ENCODE measurements around the gene KCNJ13. TPM values are rescaled to one million over a fixed set of nuclear protein-coding genes. Genes with fewer than 3 reads are reported as not detected.

Gene KCNJ13
- total RNA-seq, 1 experiment from 2014 or later: not detected

- H3K36me3 ChIP-seq (ENCODE audit: insufficient read depth, low read length, poor library complexity, severe bottlenecking): peaks cover 60% of the 10 kb centered on the region
- POLR2A ChIA-PET (ENCODE audit: low non-redundant PET): interaction anchor here (0.7 kb wide), 1 partner anchor 22 kb away, joined by 3 read pairs; no protein-coding TSS in a partner anchor
- no peaks in the 10 kb centered on the region for H3K27me3 ChIP-seq (replicated peaks; ENCODE audit: insufficient read depth, low read depth, low read length, poor library complexity)
- intact Hi-C loops (cut with micrococcal nuclease; ENCODE audit: unreplicated experiment): no loop called here
- H3K4me3 ChIP-seq (ENCODE audit: low read depth, low read length, poor library complexity, severe bottlenecking): no peak overlapping the region
- no peak for TF ChIP-seq CTCF (conservative IDR thresholded peaks at IDR 0.05; ENCODE audit: low read depth, low read length)
- no peak for TF ChIP-seq EZH2 (IDR thresholded peaks at IDR 0.05; ENCODE audit: borderline replicate concordance, low read depth, low read length, poor library complexity, severe bottlenecking)
- H3K27ac ChIP-seq (ENCODE audit: low read depth, low read length, poor library complexity, severe bottlenecking): peak overlapping the region; percentile 61
- no TSS peak for BruUV-seq (replicated peaks)
- CTCF ChIA-PET: no interaction called here
- peak; percentile 12 for DNase-seq (ENCODE audit: low spot score)
- no peaks in the 10 kb centered on the region for H3K9me3 ChIP-seq (ENCODE audit: low read depth, low read length, poor library complexity, severe bottlenecking)
- no peaks in the 10 kb centered on the region for H3K4me1 ChIP-seq (ENCODE audit: insufficient read depth, low read length, poor library complexity, severe bottlenecking)
Measured at GRCh38 chr2:232795920-232796319, 19.6 kb upstream of the KCNJ13 start.

DNA sequence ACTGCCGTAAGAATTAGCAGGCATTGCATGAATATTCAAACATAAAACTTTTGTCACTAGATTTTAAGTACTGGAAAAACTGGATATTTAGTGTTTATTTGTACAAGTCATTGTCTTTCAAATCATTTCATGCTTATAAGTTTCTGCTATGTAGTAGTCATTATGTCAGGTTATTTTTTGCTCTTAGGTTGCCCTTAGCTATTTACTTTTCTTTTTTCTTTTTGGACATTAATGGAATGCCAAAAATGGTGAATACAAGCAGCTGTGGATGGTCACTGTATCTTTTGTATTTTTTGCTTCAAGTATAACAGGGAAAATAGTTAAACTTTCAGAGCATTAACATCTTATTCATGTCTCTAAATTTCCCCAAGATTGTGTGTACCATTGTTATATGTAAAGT lies 18.6 kb upstream of the KCNJ13 start:
- H3K4me1 ChIP-seq (ENCODE audit: insufficient read depth, low read length, poor library complexity, severe bottlenecking): no peaks in the 10 kb centered on the region
- H3K9me3 ChIP-seq (ENCODE audit: low read depth, low read length, poor library complexity, severe bottlenecking): no peaks in the 10 kb centered on the region
- H3K27ac ChIP-seq (ENCODE audit: low read depth, low read length, poor library complexity, severe bottlenecking): peak overlapping the region; percentile 61
- H3K4me3 ChIP-seq (ENCODE audit: low read depth, low read length, poor library complexity, severe bottlenecking): no peak overlapping the region
- no peaks in the 10 kb centered on the region for H3K27me3 ChIP-seq (replicated peaks; ENCODE audit: insufficient read depth, low read depth, low read length, poor library complexity)
- intact Hi-C loops (cut with micrococcal nuclease; ENCODE audit: unreplicated experiment): no loop called here
- DNase-seq (ENCODE audit: low spot score): no peak
- CTCF ChIA-PET: no interaction called here
- no peak for TF ChIP-seq EZH2 (IDR thresholded peaks at IDR 0.05; ENCODE audit: borderline replicate concordance, low read depth, low read length, poor library complexity, severe bottlenecking)
- TF ChIP-seq CTCF (conservative IDR thresholded peaks at IDR 0.05; ENCODE audit: low read depth, low read length): no peak
- POLR2A ChIA-PET (ENCODE audit: low non-redundant PET): no interaction called here
- no TSS peak for BruUV-seq (replicated peaks)
- H3K36me3 ChIP-seq (ENCODE audit: insufficient read depth, low read length, poor library complexity, severe bottlenecking): peaks cover 64% of the 10 kb centered on the region

DNA sequence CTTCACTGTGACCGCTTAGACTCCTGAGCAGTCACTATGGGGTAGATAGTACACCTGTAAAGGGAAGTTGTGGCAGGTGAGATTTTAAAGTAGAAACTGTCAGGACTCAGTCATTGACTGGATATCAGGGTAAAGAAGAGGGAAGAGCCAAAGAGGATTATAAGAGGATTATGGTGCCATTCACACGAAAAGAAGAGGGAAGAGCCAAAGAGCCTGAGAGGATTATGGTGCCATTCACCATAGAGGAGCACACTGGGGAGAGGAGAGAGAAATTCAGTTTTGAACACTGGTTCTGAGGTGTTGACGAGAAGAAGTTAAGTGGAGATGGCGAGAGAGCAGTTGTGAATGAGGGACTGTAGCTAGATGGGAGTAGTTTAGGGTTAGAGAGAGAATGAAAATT lies 16.9 kb upstream of the KCNJ13 start:
- Histone ChIP-seq H3K4me1 (ENCODE audit: insufficient read depth, low read length, poor library complexity, severe bottlenecking) (no peaks in the 10 kb centered on the region), H3K36me3 (ENCODE audit: insufficient read depth, low read length, poor library complexity, severe bottlenecking) (peaks cover 70% of the 10 kb centered on the region), H3K27me3 (replicated peaks; ENCODE audit: insufficient read depth, low read depth, low read length, poor library complexity) (no peaks in the 10 kb centered on the region), H3K9me3 (ENCODE audit: low read depth, low read length, poor library complexity, severe bottlenecking) (no peaks in the 10 kb centered on the region), H3K4me3 (ENCODE audit: low read depth, low read length, poor library complexity, severe bottlenecking) (no peak overlapping the region), H3K27ac (ENCODE audit: low read depth, low read length, poor library complexity, severe bottlenecking) (no peak overlapping the region)
- POLR2A ChIA-PET (ENCODE audit: low non-redundant PET): no interaction called here
- no peak for DNase-seq (ENCODE audit: low spot score)
- BruUV-seq (replicated peaks): no TSS peak
- CTCF ChIA-PET: no interaction called here
- no peak for TF ChIP-seq EZH2 (IDR thresholded peaks at IDR 0.05; ENCODE audit: borderline replicate concordance, low read depth, low read length, poor library complexity, severe bottlenecking)
- no peak for TF ChIP-seq CTCF (conservative IDR thresholded peaks at IDR 0.05; ENCODE audit: low read depth, low read length)
- intact Hi-C loops (cut with micrococcal nuclease; ENCODE audit: unreplicated experiment): no loop called here
